Measurements from ENCODE around the gene WNT9B. TPM values are rescaled to one million over a fixed set of nuclear protein-coding genes. Genes with fewer than 3 reads are reported as not detected.

The WNT9B gene
- total and polyA plus RNA-seq, 2 of the 13 experiments (the other 11 are each of a cell fraction or from before 2014, with no cell fraction given), result not detected

- TF ChIP-seq SP4 (CRISPR knock-in tag; IDR thresholded peaks at IDR 0.05) (no peak), YEATS4 (CRISPR knock-in tag; IDR thresholded peaks at IDR 0.05; ENCODE audit: borderline replicate concordance) (no peak), ZC3H13 (CRISPR knock-in tag; IDR thresholded peaks at IDR 0.05) (no peak), ZNF747 (CRISPR knock-in tag; IDR thresholded peaks at IDR 0.05; ENCODE audit: borderline replicate concordance) (0 out of 2 replicates have a peak, but pooled peaks have one; percentile 36), ZNF607 (CRISPR knock-in tag; IDR thresholded peaks at IDR 0.05; ENCODE audit: borderline replicate concordance) (no peak), LCORL (IDR thresholded peaks at IDR 0.05) (no peak), LCORL (CRISPR knock-in tag; IDR thresholded peaks at IDR 0.05) (no peak), ZNF556 (CRISPR knock-in tag; IDR thresholded peaks at IDR 0.05; ENCODE audit: borderline replicate concordance) (no peak), ZNF264 (CRISPR knock-in tag; IDR thresholded peaks at IDR 0.05) (no peak), ZNF788 (CRISPR knock-in tag; IDR thresholded peaks at IDR 0.05; ENCODE audit: borderline replicate concordance) (0 out of 2 replicates have a peak, but pooled peaks have one; percentile 8), ZNF350 (CRISPR knock-in tag; IDR thresholded peaks at IDR 0.05; ENCODE audit: borderline replicate concordance, low read depth) (0 out of 2 replicates have a peak, but pooled peaks have one; percentile 23), ZBTB20 (CRISPR knock-in tag; IDR thresholded peaks at IDR 0.05; ENCODE audit: borderline replicate concordance, low read depth) (no peak), HMGA1 (CRISPR knock-in tag; conservative IDR thresholded peaks at IDR 0.05) (no peak), GLMP (CRISPR knock-in tag; IDR thresholded peaks at IDR 0.05; ENCODE audit: borderline replicate concordance) (no peak), PLSCR1 (CRISPR knock-in tag; IDR thresholded peaks at IDR 0.05; ENCODE audit: borderline replicate concordance) (no peak), SALL2 (CRISPR knock-in tag; IDR thresholded peaks at IDR 0.05) (no peak), XRCC5 (optimal IDR thresholded peaks at IDR 0.05; ENCODE audit: low read length) (no peak), MTA1 (CRISPR knock-in tag; IDR thresholded peaks at IDR 0.05; ENCODE audit: borderline replicate concordance) (no peak), AGO1 (IDR thresholded peaks at IDR 0.05; ENCODE audit: low read depth, low read length, poor library complexity, severe bottlenecking) (no peak), ZNF704 (CRISPR knock-in tag; IDR thresholded peaks at IDR 0.05; ENCODE audit: borderline replicate concordance) (no peak), ZNF740 (CRISPR knock-in tag; IDR thresholded peaks at IDR 0.05) (no peak)
Measured at GRCh38 chr17:46820592-46821450, 30.6 kb upstream of the WNT9B start (continued).
